ENCODE results near the gene CHST11. TPM values are rescaled to one million over a fixed set of nuclear protein-coding genes. Genes with fewer than 3 reads are reported as not detected.
A peak's percentile ranks its signal among the peaks of the same experiment; 100 is the strongest.

Gene CHST11
- total RNA-seq, 2 experiments from 2014 or later = 53.4 to 53.6 TPM

GRCh38 chr12:104638851-104639240 lies 182.1 kb downstream of the CHST11 start:
- Histone ChIP-seq H3K27ac (ENCODE audit: low read depth in 1 of 2, low read length in 2 of 2) (no peak overlapping the region), H3K36me3 (ENCODE audit: insufficient read depth, low read length) (no peaks in the 10 kb centered on the region), H3K4me1 (ENCODE audit: insufficient read depth, low read length) (peaks cover 19% of the 10 kb centered on the region), H3K27me3 (ENCODE audit: control insufficient read depth in 1 of 2, insufficient read depth in 2 of 2, low read length in 2 of 2) (no peaks in the 10 kb centered on the region), H3K9me3 (ENCODE audit: control insufficient read depth in 1 of 2, insufficient read depth in 1 of 2, low read length in 2 of 2) (no peaks in the 10 kb centered on the region), H3K4me3 (ENCODE audit: low read length) (no peak overlapping the region)
- ChIA-PET CTCF (no interaction called here), POLR2A (no interaction called here)
- TF ChIP-seq CTCF (IDR thresholded peaks at IDR 0.05) = no peak
- Mint-ChIP-seq H3K36me3 (ENCODE audit: low read depth) (peaks cover 26% of the 10 kb centered on the region), H3K27me3 (no peaks in the 10 kb centered on the region), H3K4me1 (ENCODE audit: low read depth) (peaks cover 34% of the 10 kb centered on the region), H3K27ac (no peak overlapping the region), H3K4me3 (no peak overlapping the region), H3K9me3 (peaks cover 3% of the 10 kb centered on the region)
- ATAC-seq (ENCODE audit: poor library complexity) (no peak), DNase-seq (no peak)
- intact Hi-C loops (cut with DNase I, micrococcal nuclease) = no loop called here

GRCh38 chr12:104640956-104641355 lies 184.2 kb downstream of the CHST11 start:
- TF ChIP-seq CTCF (IDR thresholded peaks at IDR 0.05) = no peak
- ATAC-seq (ENCODE audit: poor library complexity) = no peak
- Mint-ChIP-seq H3K9me3 (peaks cover 3% of the 10 kb centered on the region), H3K27ac (no peak overlapping the region), H3K27me3 (no peaks in the 10 kb centered on the region), H3K36me3 (ENCODE audit: low read depth) (peaks cover 29% of the 10 kb centered on the region), H3K4me1 (ENCODE audit: low read depth) (peaks cover 43% of the 10 kb centered on the region), H3K4me3 (no peak overlapping the region)
- no peak for DNase-seq
- no peak overlapping the region for H3K27ac ChIP-seq (ENCODE audit: low read depth in 1 of 2, low read length in 2 of 2)
- H3K4me3 ChIP-seq (ENCODE audit: low read length) = no peak overlapping the region
- H3K27me3 ChIP-seq (ENCODE audit: control insufficient read depth in 1 of 2, insufficient read depth in 2 of 2, low read length in 2 of 2) = no peaks in the 10 kb centered on the region
- ChIA-PET POLR2A (no interaction called here), CTCF (no interaction called here)
- no peaks in the 10 kb centered on the region for H3K36me3 ChIP-seq (ENCODE audit: insufficient read depth, low read length)
- peaks cover 28% of the 10 kb centered on the region for H3K4me1 ChIP-seq (ENCODE audit: insufficient read depth, low read length)
- intact Hi-C loops (cut with DNase I, micrococcal nuclease) = no loop called here
- H3K9me3 ChIP-seq (ENCODE audit: control insufficient read depth in 1 of 2, insufficient read depth in 1 of 2, low read length in 2 of 2) = no peaks in the 10 kb centered on the region

- DNase-seq = peak in 3 of 14 experiments; percentile 23 to 61 (median 48)
- Mint-ChIP-seq H3K4me3 (no peak overlapping the region), H3K9me3 (peaks cover 6% of the 10 kb centered on the region), H3K27ac (peak overlapping the region; percentile 34), H3K27me3 (no peaks in the 10 kb centered on the region), H3K4me1 (ENCODE audit: low read depth) (peaks cover 50% of the 10 kb centered on the region), H3K36me3 (ENCODE audit: low read depth) (peaks cover 25% of the 10 kb centered on the region)
- Histone ChIP-seq H3K36me3 (ENCODE audit: insufficient read depth, low read length) (peaks cover 3% of the 10 kb centered on the region), H3K27me3 (ENCODE audit: control insufficient read depth in 1 of 2, insufficient read depth in 2 of 2, low read length in 2 of 2) (no peaks in the 10 kb centered on the region), H3K9me3 (ENCODE audit: control insufficient read depth in 1 of 2, insufficient read depth in 1 of 2, low read length in 2 of 2) (no peaks in the 10 kb centered on the region), H3K4me3 (ENCODE audit: low read length) (no peak overlapping the region), H3K27ac (ENCODE audit: low read depth in 1 of 2, low read length in 2 of 2) (no peak overlapping the region), H3K4me1 (ENCODE audit: insufficient read depth, low read length) (peaks cover 28% of the 10 kb centered on the region)
- ChIA-PET POLR2A (no interaction called here), CTCF (no interaction called here)
- no peak for TF ChIP-seq CTCF (IDR thresholded peaks at IDR 0.05)
- intact Hi-C loops (cut with DNase I, micrococcal nuclease) = no loop called here
- no peak for ATAC-seq (ENCODE audit: poor library complexity)
Measured at GRCh38 chr12:104641862-104642261, 185.1 kb downstream of the CHST11 start.

Measured in CD4-positive, alpha-beta T cell (primary cell).